GM19099 (cell line): Measurements from ENCODE around the gene EML4.

Experiments
- POLR2A ChIP-seq: IDR thresholded peaks from 3 replicates; pipeline ENCODE4 v1.6.1; 2011; ENCODE audit warnings: low read depth; ENCODE audit not compliant: insufficient read length; ENCODE audit errors: extremely low read depth

Gene EML4

GRCh38 chr2:42218712-42219111 lies 49.6 kb downstream of the EML4 start:
- TF ChIP-seq POLR2A: no peak

GRCh38 chr2:42219160-42219559 lies 50.0 kb downstream of the EML4 start:
- no peak for TF ChIP-seq POLR2A

- no peak for TF ChIP-seq POLR2A
Measured at GRCh38 chr2:42220566-42220965, 51.4 kb downstream of the EML4 start.

- no peak for TF ChIP-seq POLR2A
Measured at GRCh38 chr2:42223067-42223854, 54.1 kb downstream of the EML4 start.

DNA sequence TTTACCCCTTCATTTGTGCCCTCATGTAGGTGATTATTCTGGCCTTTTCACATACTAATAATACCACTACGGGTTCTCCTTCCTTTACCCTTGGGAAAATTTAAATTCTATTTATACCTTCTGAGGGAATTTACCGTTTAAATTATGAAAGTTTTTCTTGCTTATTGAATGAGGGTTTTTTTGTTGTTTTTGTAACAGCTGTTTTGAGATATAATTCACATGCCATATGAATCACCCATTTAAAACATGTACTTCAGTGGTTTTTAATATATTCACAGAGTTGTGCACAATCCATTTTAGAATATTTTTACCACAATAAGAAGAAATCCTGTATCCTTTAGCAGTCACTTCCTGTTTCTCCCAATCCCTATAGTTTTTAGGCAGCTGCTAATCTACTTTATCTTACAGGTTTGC lies 54.7 kb downstream of the EML4 start:
- no peak for TF ChIP-seq POLR2A

GRCh38 chr2:42224422-42225067 lies 55.4 kb downstream of the EML4 start:
- no peak for TF ChIP-seq POLR2A

- TF ChIP-seq POLR2A: no peak
Measured at GRCh38 chr2:42225573-42225972, 56.4 kb downstream of the EML4 start.

- TF ChIP-seq POLR2A: no peak
Measured at GRCh38 chr2:42227491-42227890, 58.3 kb downstream of the EML4 start.

DNA sequence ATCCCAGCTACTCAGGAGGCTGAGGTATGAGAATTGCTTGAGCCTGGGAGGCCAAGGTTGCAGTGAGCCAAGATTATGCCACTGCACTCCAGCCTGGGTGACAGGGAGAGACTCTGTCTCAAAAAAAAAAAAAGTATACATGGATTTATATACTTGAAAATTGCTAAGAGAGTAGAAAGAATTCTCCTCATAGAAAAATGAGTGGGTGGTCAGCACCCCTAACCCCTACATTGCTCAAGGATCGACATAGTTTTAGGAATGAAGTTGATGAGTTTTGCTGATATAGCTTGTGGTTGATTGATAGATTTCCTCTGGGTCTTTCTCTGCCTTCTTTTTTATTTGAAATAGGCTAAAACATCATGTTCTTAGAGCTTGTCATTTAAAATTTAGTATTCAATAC lies 58.9 kb downstream of the EML4 start:
- TF ChIP-seq POLR2A: no peak

DNA sequence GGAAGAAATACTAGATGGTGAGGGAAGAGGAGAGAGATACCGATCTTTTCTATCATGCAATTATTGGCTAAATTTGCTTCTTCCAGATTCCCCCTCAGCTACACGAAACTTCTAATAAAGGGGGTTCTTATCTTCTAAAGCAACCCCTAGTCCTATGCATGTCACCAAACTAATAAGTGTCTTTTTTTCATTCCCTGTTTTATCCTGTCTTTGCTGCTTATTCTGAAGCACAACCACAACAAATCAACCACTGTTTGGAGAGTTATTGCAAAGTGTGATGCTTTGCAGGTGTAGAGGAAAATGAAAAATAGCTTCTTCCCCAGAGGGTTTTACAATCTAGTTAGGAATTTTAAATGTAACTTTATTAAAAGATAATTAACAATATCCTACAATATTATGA lies 60.8 kb downstream of the EML4 start:
- TF ChIP-seq POLR2A: no peak

DNA sequence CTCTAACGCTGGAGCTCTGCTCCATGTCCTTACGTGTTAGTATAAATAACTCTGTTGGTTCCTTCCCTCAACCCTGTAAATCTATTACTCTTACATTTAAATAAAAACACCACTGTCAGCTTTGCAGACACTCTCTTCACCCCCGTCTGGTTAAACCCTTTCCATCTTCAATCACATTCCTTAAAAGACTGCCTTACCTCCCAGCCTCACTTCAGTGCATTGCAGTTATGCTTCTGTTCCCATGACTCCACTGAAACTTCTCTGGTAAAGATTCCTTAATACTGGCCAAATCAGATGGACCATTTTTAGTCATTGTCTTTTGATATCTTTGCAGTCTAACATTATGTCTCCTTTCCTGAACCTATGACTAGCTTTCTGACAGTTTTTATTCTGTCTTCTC lies 61.7 kb downstream of the EML4 start:
- no peak for TF ChIP-seq POLR2A

DNA sequence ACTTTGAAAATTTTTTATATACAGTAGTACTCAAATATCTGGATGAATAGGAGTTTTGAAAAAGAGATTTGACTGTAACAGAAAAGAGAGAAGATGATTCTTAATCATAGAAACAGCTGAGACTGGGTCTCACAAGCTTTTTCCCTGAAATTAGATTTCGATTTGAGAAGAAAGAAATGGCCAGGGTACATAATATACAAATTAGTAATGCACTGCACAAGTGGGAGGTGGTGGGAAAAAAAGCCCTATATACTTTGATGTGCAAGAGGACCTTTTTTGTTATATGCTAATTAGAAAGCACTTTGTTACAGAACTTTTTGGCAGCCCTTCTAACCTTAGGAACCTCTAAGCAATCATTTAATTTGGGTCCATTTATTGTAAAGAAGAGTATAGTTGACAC lies 62.9 kb downstream of the EML4 start:
- no peak for TF ChIP-seq POLR2A

DNA sequence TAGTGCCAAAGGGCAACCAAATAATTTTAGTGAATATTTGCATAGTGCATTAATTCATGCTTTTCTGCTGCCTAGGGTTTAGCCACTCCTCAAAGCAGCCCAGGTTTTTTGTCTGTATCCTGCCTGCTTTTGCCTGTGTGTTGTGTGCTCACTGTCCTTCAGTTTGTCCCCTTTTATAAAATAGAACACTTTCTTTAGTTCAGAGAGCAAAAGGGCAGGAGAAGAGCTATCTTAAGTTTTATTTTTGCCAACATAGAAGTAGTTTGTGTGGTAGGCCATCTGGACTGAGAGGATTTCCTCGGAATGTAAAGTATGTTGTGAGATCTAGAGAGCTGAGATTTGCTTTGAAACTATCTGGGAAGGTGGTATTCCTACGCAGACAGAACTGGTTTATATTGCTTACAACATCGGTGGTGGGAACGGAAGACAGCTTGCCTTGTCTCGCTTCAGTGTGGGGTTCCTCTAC lies 64.9 kb downstream of the EML4 start:
- no peak for TF ChIP-seq POLR2A

DNA sequence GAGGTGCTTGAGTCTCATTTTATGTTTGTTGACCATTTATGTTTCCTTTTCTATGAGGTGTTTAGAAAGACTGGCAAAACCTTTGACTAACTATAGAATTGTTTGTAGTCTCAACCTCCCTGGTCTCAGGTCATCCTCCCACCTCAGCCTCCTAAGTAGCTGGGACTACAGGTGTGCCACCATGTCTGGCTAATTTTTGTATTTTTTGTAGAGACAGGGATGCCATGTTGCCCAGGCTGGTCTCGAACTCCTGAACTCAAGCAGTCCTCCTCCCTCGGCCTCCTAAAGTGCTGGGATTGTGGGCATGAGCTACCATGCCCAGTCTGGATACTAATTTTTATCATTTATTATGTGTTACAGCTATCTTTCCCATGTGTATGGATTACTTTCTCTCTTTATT lies 67.8 kb downstream of the EML4 start:
- no peak for TF ChIP-seq POLR2A

DNA sequence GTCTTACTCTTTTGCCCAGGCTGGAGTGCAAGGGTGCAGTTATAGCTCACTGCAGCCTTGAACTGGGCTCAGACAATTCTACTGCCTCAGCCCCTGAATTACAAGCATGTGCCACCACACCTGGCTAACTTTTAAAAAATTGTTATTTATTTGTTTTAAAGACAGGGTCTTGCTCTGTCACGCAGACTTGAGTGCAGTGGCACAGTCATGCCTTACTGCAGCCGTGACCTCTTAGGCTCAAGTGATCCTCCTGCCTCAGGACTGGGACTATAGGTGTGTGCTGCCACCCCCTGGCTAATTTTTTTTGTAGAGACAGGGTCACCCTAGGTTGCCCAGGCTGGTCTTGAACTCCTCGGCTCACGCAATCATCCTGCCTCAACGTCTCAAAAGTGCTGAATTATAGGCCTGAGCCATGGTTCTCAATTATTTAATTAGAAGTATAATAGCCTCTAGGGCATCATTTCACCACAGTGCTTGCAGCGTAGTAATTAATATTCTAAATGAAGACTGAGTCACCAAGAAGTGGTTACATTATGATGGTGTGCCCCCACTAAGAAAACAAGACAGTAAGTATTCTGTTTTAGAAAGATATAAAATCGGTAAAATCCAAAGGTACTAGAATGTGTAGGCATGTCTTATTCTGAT lies 69.6 kb downstream of the EML4 start:
- TF ChIP-seq POLR2A: no peak

GRCh38 chr2:42239289-42239661 lies 70.1 kb downstream of the EML4 start:
- TF ChIP-seq POLR2A: no peak

DNA sequence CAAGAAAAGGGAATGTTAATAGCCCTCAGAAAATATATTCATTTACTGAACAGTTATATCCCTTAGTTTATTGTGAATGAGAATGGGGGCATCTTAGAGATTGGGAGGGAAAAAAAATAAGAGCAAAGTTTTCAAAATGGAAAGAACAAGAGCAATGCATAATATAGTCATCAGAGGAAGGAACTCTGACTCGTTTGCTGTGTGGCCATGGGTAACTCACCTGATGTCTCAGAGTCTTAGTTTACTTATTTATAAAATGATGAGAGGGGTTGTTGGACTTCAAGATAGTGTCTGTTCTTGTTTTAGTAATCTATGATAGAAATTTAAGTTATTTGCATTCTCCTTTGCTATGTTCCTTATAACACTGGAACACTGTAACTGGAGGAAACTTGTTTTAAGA lies 70.7 kb downstream of the EML4 start:
- TF ChIP-seq POLR2A: no peak

GRCh38 chr2:42241517-42241916 lies 72.4 kb downstream of the EML4 start:
- TF ChIP-seq POLR2A: no peak
